ACHN (cell line): ENCODE results near the gene FRG1.
"Not testable (repeated sequence)": the region's sequence is repeated elsewhere in the genome, so short reads cannot be mapped to it uniquely, and the experiment has no call there.

Experiments
- DNase-seq: peaks from one replicate; pipeline ENCODE4 v3.0.0-alpha.2; 2015
- in situ Hi-C: cut with HindIII; loops from 2 replicates; pipeline ENCODE4 v1.10.0; 2017; ENCODE audit warnings: low sequenced_read_pairs, low pct_ligation_motif_present, low pct_unique_long_range_greater_than_20kb

FRG1 gene

DNA sequence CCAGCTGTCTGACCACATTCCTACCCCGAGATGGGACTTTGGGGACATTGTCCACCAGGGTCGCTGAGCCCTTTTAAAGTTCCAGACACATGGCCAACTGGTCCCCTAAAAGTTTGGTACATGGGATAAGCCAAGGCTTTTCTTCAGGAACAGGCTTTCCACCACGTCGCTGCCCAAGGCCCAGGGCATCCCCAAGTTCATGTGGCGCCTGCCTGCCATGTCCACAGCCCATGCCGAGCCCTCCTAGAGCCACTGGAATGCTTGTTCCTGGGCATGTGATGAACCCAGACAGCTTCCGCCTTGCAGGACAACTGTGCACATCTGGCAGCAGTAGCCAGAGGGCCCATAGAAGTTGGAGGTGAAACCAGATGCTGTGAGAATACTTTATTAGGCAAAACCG, 41.3 kb downstream of the FRG1 start:
- in situ Hi-C loops = no loop called here
- no peak for DNase-seq

DNA sequence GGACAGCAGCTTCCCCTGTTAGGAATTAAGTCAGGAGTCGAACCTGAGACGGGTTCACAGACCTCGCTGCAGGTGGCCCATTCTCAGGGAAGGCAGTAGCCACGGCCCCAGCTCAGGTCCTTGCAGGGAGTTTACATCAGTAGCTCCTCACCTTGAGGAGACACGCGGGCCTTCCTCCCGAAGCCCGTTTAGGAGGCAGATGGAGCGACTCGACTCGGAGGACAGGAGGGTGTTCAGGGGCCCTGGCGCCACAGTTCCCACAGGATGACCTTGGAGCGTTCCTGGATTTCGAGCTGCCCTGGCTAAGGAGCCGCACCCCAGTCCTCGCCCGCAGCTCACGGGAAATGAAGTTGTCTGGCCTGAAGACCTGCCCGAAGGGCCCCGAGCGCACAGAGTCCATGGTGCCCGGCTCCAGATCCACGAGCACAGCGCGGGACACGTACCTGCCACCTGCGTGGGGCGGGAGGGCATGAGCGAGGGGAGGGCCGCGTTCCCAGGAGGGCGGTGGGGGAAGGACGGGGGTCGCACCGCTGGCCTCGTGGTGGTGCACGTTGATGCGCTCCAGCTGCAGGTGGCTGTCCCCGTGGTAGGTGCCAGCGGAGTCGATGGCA, 43.3 kb downstream of the FRG1 start:
- DNase-seq, in situ Hi-C loops: not testable (repeated sequence)

DNA sequence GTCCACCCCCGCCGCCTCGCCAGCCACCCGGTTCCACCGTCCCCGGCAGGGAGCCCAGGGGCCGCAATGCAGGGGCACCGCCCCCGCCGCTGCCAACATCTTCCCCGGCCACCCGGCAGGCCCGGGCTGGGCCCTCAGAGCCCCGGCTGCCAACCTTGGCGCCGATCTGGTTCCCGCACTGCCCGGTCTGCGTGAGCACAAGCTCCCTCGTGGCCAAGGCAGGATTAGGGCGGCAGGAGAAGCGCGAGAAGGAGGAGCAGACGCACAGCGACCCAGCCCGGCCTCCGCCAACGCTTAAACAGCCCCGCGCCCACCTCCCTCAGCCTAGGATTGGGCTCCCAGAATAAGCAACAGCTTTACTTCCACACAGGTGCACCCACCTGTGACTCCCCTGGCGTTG, 44.0 kb downstream of the FRG1 start:
- in situ Hi-C loops, DNase-seq: not testable (repeated sequence)

DNA sequence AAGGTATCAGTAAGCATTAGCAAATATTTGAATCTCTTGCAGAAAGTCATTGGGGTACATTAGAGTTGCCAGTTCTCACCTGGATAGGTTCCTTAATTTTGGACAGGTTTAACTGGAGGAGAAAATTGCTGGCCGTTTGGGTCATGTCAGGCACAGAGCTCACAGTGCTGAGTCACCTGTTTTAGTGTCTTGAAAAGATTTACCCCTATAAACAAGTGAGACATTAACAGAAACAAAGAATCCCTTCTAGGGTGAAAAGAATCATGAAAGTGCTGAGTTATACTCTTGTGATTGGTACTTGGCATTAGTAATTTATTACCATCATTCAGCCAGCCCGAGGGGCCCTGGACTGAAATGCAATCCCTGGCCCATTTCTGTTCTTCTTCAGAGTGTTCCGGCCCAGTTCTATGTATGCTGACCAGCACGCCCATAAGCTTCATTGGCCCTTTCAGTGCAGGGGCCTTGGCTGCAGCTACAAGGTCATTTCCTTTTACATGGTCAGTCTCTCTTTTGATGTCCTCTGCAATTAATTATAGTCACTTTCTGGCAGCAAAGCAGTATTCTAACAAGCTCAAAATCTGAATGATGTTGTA, 45.1 kb downstream of the FRG1 start:
- DNase-seq, in situ Hi-C loops: not testable (repeated sequence)

DNA sequence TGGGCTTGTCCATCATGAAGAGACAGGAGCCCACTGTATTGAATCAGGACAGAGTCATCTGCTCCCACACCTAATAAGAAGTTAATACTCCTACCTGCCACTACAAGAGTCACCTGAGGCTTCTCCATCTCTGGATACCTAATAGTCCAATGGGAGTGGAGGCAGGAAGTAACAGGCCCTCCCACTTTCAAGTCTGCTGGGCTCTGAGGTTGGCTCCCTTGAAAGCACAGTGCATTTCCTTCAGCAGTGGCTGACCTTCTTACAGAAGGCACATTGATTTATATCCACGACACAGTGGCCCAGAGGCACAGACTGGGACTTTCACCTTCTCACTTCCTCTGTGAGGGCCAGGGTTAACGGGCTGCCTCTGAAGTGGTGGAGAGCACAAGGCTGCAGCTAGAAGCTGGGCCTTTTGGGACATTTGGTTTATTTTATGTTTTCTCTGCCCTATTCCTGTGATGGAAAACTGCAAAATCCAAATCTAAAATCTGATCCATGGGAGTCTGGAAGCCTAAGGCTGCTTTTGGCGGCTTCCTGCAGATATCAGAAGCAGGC, 48.3 kb downstream of the FRG1 start:
- no peak for DNase-seq

DNA sequence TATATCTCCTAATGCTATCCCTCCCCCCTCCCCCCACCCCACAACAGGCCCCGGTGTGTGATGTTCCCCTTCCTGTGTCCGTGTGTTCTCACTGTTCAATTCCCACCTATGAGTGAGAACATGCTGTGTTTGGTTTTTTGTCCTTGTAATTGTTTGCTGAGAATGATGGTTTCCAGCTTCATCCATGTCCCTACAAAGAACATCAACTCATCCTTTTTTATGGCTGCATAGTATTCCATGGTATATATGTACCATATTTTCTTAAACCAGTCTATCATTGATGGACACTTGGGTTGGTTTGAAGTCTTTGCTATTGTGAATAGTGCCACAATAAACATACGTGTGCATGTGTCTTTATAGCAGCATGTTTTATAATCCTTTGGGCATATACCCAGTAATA, 49.3 kb downstream of the FRG1 start:
- in situ Hi-C loops, DNase-seq: not testable (repeated sequence)

More for the DNA sequence above, 48.3 kb downstream of the FRG1 start:
- in situ Hi-C loops = no loop called here
